ENCODE data around the gene SH3GL1.

The SH3GL1 gene

DNA sequence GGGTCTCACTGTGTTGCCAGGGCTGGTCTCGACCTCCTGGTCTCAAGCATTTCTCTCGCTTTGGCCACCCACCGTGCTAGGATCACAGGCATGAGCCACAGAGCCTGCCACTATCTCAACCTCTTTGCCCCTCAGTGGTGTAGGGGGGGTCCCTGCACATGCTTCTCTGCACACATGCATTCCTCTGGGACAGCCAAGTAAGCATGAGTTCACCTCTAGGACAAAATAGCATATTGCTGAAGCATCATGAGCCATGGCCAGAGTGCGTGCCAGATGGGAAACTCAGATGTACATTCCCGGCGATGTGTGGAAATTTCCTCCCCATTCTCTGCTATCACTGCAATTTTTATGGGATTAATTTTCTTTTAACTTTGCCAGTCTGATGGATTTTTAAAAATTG is 25.2 kb upstream of the SH3GL1 start:
- TF ChIP-seq ARNTL (CRISPR knock-in tag; IDR thresholded peaks at IDR 0.05; ENCODE audit: borderline replicate concordance, low read depth) (no peak), CREB5 (CRISPR knock-in tag; IDR thresholded peaks at IDR 0.05; ENCODE audit: low read depth) (no peak), ISL1 (CRISPR knock-in tag; IDR thresholded peaks at IDR 0.05) (no peak)
- peak; percentile 44; the same call in 2 of the 3 replicates for ATAC-seq

GRCh38 chr19:4423416-4424126 is 23.2 kb upstream of the SH3GL1 start:
- no peak for ATAC-seq
- no peak for TF ChIP-seq CSRNP3 (CRISPR knock-in tag; IDR thresholded peaks at IDR 0.05)
- TF ChIP-seq RARB (CRISPR knock-in tag; IDR thresholded peaks at IDR 0.05) = no peak
- no peak for TF ChIP-seq CSDC2 (CRISPR knock-in tag; IDR thresholded peaks at IDR 0.05)
- TF ChIP-seq BACH2 (CRISPR knock-in tag; IDR thresholded peaks at IDR 0.05; ENCODE audit: borderline replicate concordance) = no peak
- TF ChIP-seq ZFP30 (CRISPR knock-in tag; IDR thresholded peaks at IDR 0.05) = no peak
- no peak for TF ChIP-seq ZC3H10 (CRISPR knock-in tag; IDR thresholded peaks at IDR 0.05)
- TF ChIP-seq ZFP3 (CRISPR knock-in tag; IDR thresholded peaks at IDR 0.05) = no peak
- TF ChIP-seq ZNF70 (CRISPR knock-in tag; IDR thresholded peaks at IDR 0.05) = no peak
- no peak for TF ChIP-seq TOX (CRISPR knock-in tag; IDR thresholded peaks at IDR 0.05; ENCODE audit: borderline replicate concordance)
- TF ChIP-seq ESRRG (CRISPR knock-in tag; IDR thresholded peaks at IDR 0.05) = no peak
- TF ChIP-seq ZNF565 (CRISPR knock-in tag; conservative IDR thresholded peaks at IDR 0.05; ENCODE audit: low read depth) = no peak
- no peak for TF ChIP-seq SNAI2 (CRISPR knock-in tag; IDR thresholded peaks at IDR 0.05)
- TF ChIP-seq PPARA (CRISPR knock-in tag; IDR thresholded peaks at IDR 0.05; ENCODE audit: borderline replicate concordance) = no peak
- TF ChIP-seq CREB5 (CRISPR knock-in tag; IDR thresholded peaks at IDR 0.05; ENCODE audit: low read depth) = no peak

- TF ChIP-seq GLIS3 (CRISPR knock-in tag; IDR thresholded peaks at IDR 0.05) = no peak
- TF ChIP-seq TCF4 (CRISPR knock-in tag; IDR thresholded peaks at IDR 0.05; ENCODE audit: borderline replicate concordance) = no peak
- no peak for TF ChIP-seq ARNTL (CRISPR knock-in tag; IDR thresholded peaks at IDR 0.05; ENCODE audit: borderline replicate concordance, low read depth)
- TF ChIP-seq TOX (CRISPR knock-in tag; IDR thresholded peaks at IDR 0.05; ENCODE audit: borderline replicate concordance) = no peak
- TF ChIP-seq CSDC2 (CRISPR knock-in tag; IDR thresholded peaks at IDR 0.05) = no peak
- no peak for TF ChIP-seq POU6F1 (CRISPR knock-in tag; IDR thresholded peaks at IDR 0.05; ENCODE audit: borderline replicate concordance, low read depth)
- no peak for TF ChIP-seq PATZ1 (CRISPR knock-in tag; IDR thresholded peaks at IDR 0.05; ENCODE audit: borderline replicate concordance)
- no peak for TF ChIP-seq ZC3H10 (CRISPR knock-in tag; IDR thresholded peaks at IDR 0.05)
- no peak for TF ChIP-seq ZNF565 (CRISPR knock-in tag; conservative IDR thresholded peaks at IDR 0.05; ENCODE audit: low read depth)
- no peak for TF ChIP-seq ISL1 (CRISPR knock-in tag; IDR thresholded peaks at IDR 0.05)
- TF ChIP-seq CREB5 (CRISPR knock-in tag; IDR thresholded peaks at IDR 0.05; ENCODE audit: low read depth) = no peak
- no peak for TF ChIP-seq RARB (CRISPR knock-in tag; IDR thresholded peaks at IDR 0.05)
- TF ChIP-seq ZFP30 (CRISPR knock-in tag; IDR thresholded peaks at IDR 0.05) = no peak
- TF ChIP-seq OSR1 (CRISPR knock-in tag; IDR thresholded peaks at IDR 0.05) = no peak
- no peak for TF ChIP-seq CSRNP3 (CRISPR knock-in tag; IDR thresholded peaks at IDR 0.05)
- TF ChIP-seq ESRRG (CRISPR knock-in tag; IDR thresholded peaks at IDR 0.05) = no peak
- TF ChIP-seq BACH2 (CRISPR knock-in tag; IDR thresholded peaks at IDR 0.05; ENCODE audit: borderline replicate concordance) = no peak
- ATAC-seq = no peak
Measured at GRCh38 chr19:4416268-4416667, 15.9 kb upstream of the SH3GL1 start.

Data from SK-N-SH treated with all-trans-retinoic acid at 6 μM for 48 hours (cell line).